ENCODE results near the gene TMEM9. TPM values are rescaled to one million over a fixed set of nuclear protein-coding genes. Genes with fewer than 3 reads are reported as not detected.

TMEM9 gene
- total and polyA plus RNA-seq, 2 donors (not counting 3 experiments of a cell fraction or from before 2014, with no cell fraction given) = 39.3 to 96.1 TPM

- no peaks in the 10 kb centered on the region for H3K9me3 ChIP-seq (replicated peaks; ENCODE audit: control insufficient read depth, insufficient read depth, low read length)
- no peaks in the 10 kb centered on the region for H3K27me3 ChIP-seq (ENCODE audit: control insufficient read depth in 2 of 2, insufficient read depth in 2 of 2, low read length in 2 of 2)
- peaks cover 6 to 51% of the 10 kb centered on the region in 2 experiments for H3K36me3 ChIP-seq (ENCODE audit: control insufficient read depth in 2 of 2, extremely low read depth in 1 of 2, insufficient read depth in 2 of 2, low read length in 2 of 2)
- H3K4me3 ChIP-seq (replicated peaks in 1 of 3; ENCODE audit: insufficient read depth in 1 of 3, low read depth in 1 of 3, low read length in 3 of 3) = no peak overlapping the region
- POLR2A ChIA-PET = no interaction called here
- CTCF ChIA-PET = no interaction called here
- BruUV-seq (replicated peaks) = no TSS peak
- no peak overlapping the region for H3K9ac ChIP-seq (replicated peaks; ENCODE audit: extremely low read depth, insufficient read depth, low read length)
- FAIRE-seq (no peak), DNase-seq (ENCODE audit: low read depth, low spot score) (no peak)
- H3K79me2 ChIP-seq (ENCODE audit: control insufficient read depth, insufficient read depth, low read length) = no peaks in the 10 kb centered on the region
- dilution Hi-C loops (cut with MboI; ENCODE audit: extremely low pct_ligation_motif_present, low sequenced_read_pairs) = no loop called here
- no peaks in the 10 kb centered on the region for H4K20me1 ChIP-seq (replicated peaks; ENCODE audit: control insufficient read depth, extremely low read depth, insufficient read depth, low read length)
- no peak overlapping the region for H2AFZ ChIP-seq (ENCODE audit: low read depth, low read length)
- no peak overlapping the region for H3K27ac ChIP-seq (ENCODE audit: insufficient read depth, low read depth, low read length)
- no peaks in the 10 kb centered on the region for H3K9me1 ChIP-seq (replicated peaks; ENCODE audit: control insufficient read depth, extremely low read depth, insufficient read depth, low read length)
- TF ChIP-seq MYC (IDR thresholded peaks at IDR 0.05; ENCODE audit: low read depth, low read length) = no peak
- TF ChIP-seq, protein P1, sequence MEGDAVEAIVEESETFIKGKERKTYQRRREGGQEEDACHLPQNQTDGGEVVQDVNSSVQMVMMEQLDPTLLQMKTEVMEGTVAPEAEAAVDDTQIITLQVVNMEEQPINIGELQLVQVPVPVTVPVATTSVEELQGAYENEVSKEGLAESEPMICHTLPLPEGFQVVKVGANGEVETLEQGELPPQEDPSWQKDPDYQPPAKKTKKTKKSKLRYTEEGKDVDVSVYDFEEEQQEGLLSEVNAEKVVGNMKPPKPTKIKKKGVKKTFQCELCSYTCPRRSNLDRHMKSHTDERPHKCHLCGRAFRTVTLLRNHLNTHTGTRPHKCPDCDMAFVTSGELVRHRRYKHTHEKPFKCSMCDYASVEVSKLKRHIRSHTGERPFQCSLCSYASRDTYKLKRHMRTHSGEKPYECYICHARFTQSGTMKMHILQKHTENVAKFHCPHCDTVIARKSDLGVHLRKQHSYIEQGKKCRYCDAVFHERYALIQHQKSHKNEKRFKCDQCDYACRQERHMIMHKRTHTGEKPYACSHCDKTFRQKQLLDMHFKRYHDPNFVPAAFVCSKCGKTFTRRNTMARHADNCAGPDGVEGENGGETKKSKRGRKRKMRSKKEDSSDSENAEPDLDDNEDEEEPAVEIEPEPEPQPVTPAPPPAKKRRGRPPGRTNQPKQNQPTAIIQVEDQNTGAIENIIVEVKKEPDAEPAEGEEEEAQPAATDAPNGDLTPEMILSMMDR (IDR thresholded peaks at IDR 0.05; ENCODE audit: extremely low read depth in 1 of 2, insufficient read depth in 1 of 2, low read depth in 1 of 2, low read length in 2 of 2) = no peak
- intact Hi-C loops (cut with micrococcal nuclease) = no loop called here
- no peaks in the 10 kb centered on the region for H3K4me1 ChIP-seq (ENCODE audit: control insufficient read depth, extremely low read depth, insufficient read depth, low read length)
- no peak overlapping the region for H3K4me2 ChIP-seq (ENCODE audit: insufficient read depth, low read length)
These were observed 10.3 kb downstream of the TMEM9 start for GRCh38 chr1:201143726-201144635.
